Stimulated activated CD4-positive, alpha-beta T cell treated with anti-CD3 and anti-CD28 coated beads, Interleukin-4, amount 100 ng/mL, for 4 hours (primary cell): ENCODE data around the gene INTS15.
A peak's percentile ranks its signal among the peaks of the same experiment; 100 is the strongest.
"Not testable (repeated sequence)": the region's sequence is repeated elsewhere in the genome, so short reads cannot be mapped to it uniquely, and the experiment has no call there.

Experiments
- DNase-seq, 2 experiments: peaks; one replicate each; pipeline ENCODE4 v3.0.0-alpha.2; 2020

INTS15 gene

GRCh38 chr7:6577369-6578113, 12.3 kb upstream of the INTS15 start, which contains the start of gene ZDHHC4:
ZDHHC4 (plus strand) TSS chr7:6577454; CDS start chr7:6580562, 3,108 bp downstream.
- peak; percentile 84 to 87 for DNase-seq

- DNase-seq, result no peak
Observed at GRCh38 chr7:6578114-6579084, 11.4 kb upstream of the INTS15 start.

- no peak for DNase-seq
Observed at GRCh38 chr7:6579446-6579845, 10.4 kb upstream of the INTS15 start.

GRCh38 chr7:6585746-6586432, 3.9 kb upstream of the INTS15 start:
- not testable (repeated sequence) for DNase-seq

GRCh38 chr7:6588566-6588965, 1.3 kb upstream of the INTS15 start:
- no peak for DNase-seq

GRCh38 chr7:6589151-6589828, 531 bp upstream of the INTS15 start:
- DNase-seq, result no peak

- no peak for DNase-seq
Observed at GRCh38 chr7:6590645-6591110, 857 bp downstream of the INTS15 start.

GRCh38 chr7:6600093-6600492, 10.3 kb downstream of the INTS15 start:
- DNase-seq, result no peak

GRCh38 chr7:6604458-6604857, 14.6 kb downstream of the INTS15 start:
- no peak for DNase-seq

GRCh38 chr7:6606866-6607583, 17.2 kb downstream of the INTS15 start:
- no peak for DNase-seq

- no peak for DNase-seq
Observed at GRCh38 chr7:6607651-6608051, 17.8 kb downstream of the INTS15 start.

- no peak for DNase-seq
Observed at GRCh38 chr7:6608081-6608480, 18.3 kb downstream of the INTS15 start.

GRCh38 chr7:6608794-6609193, 19.0 kb downstream of the INTS15 start:
- no peak for DNase-seq

GRCh38 chr7:6612819-6613218, 23.0 kb downstream of the INTS15 start:
- DNase-seq, result no peak

- DNase-seq, result no peak
Observed at GRCh38 chr7:6613706-6614105, 23.9 kb downstream of the INTS15 start.

GRCh38 chr7:6614953-6615722, 25.3 kb downstream of the INTS15 start, which contains the start of gene ZNF853:
ZNF853 (plus strand) TSS chr7:6615610; CDS start chr7:6616175, 565 bp downstream.
- peak in 1 of 2 experiments; percentile 21 for DNase-seq

GRCh38 chr7:6615723-6616555, 26.1 kb downstream of the INTS15 start:
- DNase-seq, result no peak

GRCh38 chr7:6616854-6617643, 27.2 kb downstream of the INTS15 start:
- no peak for DNase-seq

- no peak for DNase-seq
Observed at GRCh38 chr7:6618621-6619020, 28.8 kb downstream of the INTS15 start.
